ENCODE data around the gene ZFAND4. TPM values are rescaled to one million over a fixed set of nuclear protein-coding genes. Genes with fewer than 3 reads are reported as not detected.
"Not testable (repeated sequence)": the region's sequence is repeated elsewhere in the genome, so short reads cannot be mapped to it uniquely, and the experiment has no call there.

ZFAND4 gene
- total RNA-seq, 6 experiments from 2014 or later = 6.3 to 15.2 (median 9.3) TPM

DNA sequence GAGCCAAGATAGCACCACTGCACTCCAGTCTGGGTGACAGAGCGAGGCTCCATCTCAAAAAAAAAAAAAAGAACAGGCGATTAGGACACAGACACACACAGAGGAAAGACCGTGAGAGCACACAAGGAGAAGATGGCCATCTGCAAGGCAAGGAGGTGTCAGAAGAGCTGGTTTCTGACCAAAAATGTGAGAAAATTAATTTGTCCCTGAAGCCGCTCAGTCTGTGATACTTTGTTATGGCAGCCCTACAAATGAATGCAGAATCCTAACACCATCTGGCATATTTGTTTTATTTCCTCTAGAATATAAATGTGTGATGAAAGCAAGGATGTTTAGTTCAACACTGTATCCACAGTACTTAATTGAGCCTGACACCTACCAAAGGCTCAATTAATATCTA, 69.7 kb downstream of the ZFAND4 start:
- intact Hi-C loops (cut with DNase I) = no loop called here

DNA sequence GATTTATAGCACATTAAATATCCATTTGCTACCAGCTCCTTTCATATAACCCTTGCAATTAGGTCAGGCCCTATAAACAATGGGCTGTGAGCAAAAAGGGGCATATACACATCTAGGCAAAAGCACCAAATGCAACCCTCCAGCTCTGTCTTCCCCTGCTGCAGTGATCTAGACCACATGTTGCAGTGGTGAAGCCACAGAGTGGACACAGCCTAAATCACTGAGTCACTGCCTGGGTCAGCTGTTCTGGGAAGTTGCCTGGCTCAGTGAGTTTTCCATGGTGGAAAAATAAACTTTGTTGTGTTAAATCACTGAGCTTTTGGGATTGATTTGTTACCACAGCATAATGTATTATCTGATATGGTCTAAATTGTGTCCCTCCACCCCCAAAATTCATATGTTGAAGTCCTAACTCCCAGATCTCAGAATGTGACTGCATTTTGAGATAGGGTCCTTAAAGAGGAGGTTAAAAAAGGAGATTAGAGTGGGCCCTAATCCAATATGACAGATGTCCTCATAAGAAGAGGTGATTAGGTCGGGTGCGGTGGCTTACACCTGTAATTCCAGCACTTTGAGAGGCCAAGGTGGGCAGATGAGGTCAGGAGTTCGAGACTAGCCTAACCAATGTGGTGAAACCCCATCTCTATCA, 70.4 kb downstream of the ZFAND4 start:
- TF ChIP-seq POLR2A (IDR thresholded peaks at IDR 0.05) = no peak
- TF ChIP-seq, protein P1, sequence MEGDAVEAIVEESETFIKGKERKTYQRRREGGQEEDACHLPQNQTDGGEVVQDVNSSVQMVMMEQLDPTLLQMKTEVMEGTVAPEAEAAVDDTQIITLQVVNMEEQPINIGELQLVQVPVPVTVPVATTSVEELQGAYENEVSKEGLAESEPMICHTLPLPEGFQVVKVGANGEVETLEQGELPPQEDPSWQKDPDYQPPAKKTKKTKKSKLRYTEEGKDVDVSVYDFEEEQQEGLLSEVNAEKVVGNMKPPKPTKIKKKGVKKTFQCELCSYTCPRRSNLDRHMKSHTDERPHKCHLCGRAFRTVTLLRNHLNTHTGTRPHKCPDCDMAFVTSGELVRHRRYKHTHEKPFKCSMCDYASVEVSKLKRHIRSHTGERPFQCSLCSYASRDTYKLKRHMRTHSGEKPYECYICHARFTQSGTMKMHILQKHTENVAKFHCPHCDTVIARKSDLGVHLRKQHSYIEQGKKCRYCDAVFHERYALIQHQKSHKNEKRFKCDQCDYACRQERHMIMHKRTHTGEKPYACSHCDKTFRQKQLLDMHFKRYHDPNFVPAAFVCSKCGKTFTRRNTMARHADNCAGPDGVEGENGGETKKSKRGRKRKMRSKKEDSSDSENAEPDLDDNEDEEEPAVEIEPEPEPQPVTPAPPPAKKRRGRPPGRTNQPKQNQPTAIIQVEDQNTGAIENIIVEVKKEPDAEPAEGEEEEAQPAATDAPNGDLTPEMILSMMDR (IDR thresholded peaks at IDR 0.05) = no peak
- no peaks in the 10 kb centered on the region for H3K27me3 ChIP-seq
- H3K27ac ChIP-seq = no peak overlapping the region
- DNase-seq (no peak), ATAC-seq (peak in 2 of 4 donors; percentile 43 to 74)
- intact Hi-C loops (cut with DNase I) = no loop called here
- no peaks in the 10 kb centered on the region for H3K36me3 ChIP-seq
- no peak overlapping the region for H3K4me3 ChIP-seq
- WGBS (ENCODE audit: insufficient coverage, low coverage, low lambda C conversion rate, missing lambda C conversion rate) = 80% methylated on average over 3 of the region's 3 CpGs
- H3K9me3 ChIP-seq = no peaks in the 10 kb centered on the region
- peaks cover 0 to 19% (median 3%) of the 10 kb centered on the region in 4 donors for H3K4me1 ChIP-seq

More for the DNA sequence above, 69.7 kb downstream of the ZFAND4 start:
- no peaks in the 10 kb centered on the region for H3K9me3 ChIP-seq
- H3K36me3 ChIP-seq = no peaks in the 10 kb centered on the region
- ATAC-seq (no peak), DNase-seq (no peak)
- H3K27ac ChIP-seq = no peak overlapping the region
- peaks cover 0 to 19% (median 3%) of the 10 kb centered on the region in 4 donors for H3K4me1 ChIP-seq
- no peak overlapping the region for H3K4me3 ChIP-seq
- WGBS (ENCODE audit: insufficient coverage, low coverage, low lambda C conversion rate, missing lambda C conversion rate) = 100% methylated on average over 1 of the region's 4 CpGs
- no peaks in the 10 kb centered on the region for H3K27me3 ChIP-seq
- TF ChIP-seq POLR2A (IDR thresholded peaks at IDR 0.05) = no peak
- TF ChIP-seq, protein P1 (IDR thresholded peaks at IDR 0.05) = no peak

DNA sequence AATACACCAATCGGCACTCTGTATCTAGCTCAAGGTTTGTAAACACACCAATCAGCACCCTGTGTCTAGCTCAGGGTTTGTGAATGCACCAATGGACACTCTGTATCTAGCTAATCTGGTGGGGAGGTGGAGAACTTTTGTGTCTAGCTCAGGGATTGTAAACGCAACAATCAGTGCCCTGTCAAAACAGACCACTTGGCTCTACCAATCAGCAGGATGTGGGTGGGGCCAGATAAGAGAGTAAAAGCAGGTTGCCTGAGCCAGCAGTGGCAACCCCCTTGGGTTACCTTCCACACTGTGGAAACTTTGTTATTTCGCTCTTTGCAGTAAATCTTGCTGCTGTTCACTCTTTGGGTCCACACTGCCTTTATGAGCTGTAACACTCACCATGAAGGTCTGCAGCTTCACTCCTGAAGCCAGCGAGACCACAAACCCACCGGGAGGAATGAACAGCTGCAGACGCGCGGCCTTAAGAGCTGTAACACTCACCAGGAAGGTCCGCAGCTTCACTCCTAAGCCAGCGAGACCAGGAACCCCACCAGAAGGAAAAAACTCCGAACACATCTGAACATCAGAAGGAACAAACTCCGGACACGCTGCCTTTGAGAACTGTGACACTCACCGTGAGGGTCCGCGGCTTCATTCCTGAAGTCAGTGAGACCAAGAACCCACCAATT, 71.2 kb downstream of the ZFAND4 start:
- H3K27ac ChIP-seq; H3K4me3 ChIP-seq; ATAC-seq; H3K27me3 ChIP-seq; intact Hi-C loops (cut with DNase I); DNase-seq; H3K9me3 ChIP-seq; H3K36me3 ChIP-seq: not testable (repeated sequence)
- H3K4me1 ChIP-seq = peaks cover 0 to 19% (median 3%) of the 10 kb centered on the region in 4 donors
- WGBS (ENCODE audit: insufficient coverage, low coverage, low lambda C conversion rate, missing lambda C conversion rate) = 93% methylated on average over 5 of the region's 16 CpGs

DNA sequence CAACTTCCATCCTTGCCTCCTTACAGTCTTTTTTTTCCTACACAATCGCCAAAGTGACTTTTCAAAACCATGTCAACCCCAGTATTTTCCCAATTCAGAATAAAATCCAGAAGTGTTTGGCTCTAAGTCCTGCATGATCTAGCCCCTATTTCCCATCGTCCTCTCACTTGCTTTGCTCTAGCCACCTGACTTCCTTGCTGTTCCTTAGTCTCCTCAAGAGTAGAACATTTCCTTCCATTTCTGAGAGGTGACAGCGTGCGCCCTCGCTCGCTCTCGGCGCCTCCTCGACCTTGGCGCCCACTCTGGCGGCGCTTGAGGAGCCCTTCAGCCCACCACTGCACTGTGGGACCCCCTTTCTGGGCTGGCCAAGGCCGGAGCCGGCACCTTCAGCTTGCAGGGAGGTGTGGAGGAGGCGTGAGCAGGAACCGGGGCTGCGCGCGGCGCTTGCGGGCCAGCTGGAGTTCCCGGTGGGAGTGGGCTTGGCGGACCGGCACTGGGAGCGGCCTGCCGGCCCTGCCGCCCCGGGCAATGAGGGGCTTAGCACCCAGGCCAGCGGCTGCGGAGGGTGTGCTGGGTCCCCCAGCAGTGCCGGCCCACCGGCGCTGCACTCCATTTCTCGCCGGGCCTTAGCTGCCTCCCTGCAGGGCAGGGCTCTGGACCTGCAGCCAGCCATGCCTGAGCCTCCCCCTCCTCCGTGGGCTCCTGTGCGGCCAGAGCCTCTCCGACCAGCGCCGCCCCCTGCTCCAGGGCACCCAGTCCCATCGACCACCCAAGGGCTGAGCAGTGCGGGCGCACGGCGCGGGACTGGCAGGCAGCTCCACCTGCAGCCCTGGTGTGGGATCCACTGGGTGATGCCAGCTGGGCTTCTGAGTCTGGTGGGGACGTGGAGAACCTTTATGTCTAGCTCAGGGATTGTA, 72.0 kb downstream of the ZFAND4 start:
- WGBS (ENCODE audit: insufficient coverage, low coverage, low lambda C conversion rate, missing lambda C conversion rate) = 52% methylated on average over 14 of the region's 47 CpGs
- Histone ChIP-seq H3K4me1 (peaks cover 0 to 19% (median 3%) of the 10 kb centered on the region in 4 donors), H3K4me3 (peak overlapping the region in 1 of 3 donors; percentile 50)
- H3K27ac ChIP-seq; intact Hi-C loops (cut with DNase I); H3K9me3 ChIP-seq; H3K27me3 ChIP-seq; H3K36me3 ChIP-seq: not testable (repeated sequence)
- DNase-seq (peak in 1 of 3 donors; percentile 61), ATAC-seq (peak in 1 of 4 donors; percentile 24)

DNA sequence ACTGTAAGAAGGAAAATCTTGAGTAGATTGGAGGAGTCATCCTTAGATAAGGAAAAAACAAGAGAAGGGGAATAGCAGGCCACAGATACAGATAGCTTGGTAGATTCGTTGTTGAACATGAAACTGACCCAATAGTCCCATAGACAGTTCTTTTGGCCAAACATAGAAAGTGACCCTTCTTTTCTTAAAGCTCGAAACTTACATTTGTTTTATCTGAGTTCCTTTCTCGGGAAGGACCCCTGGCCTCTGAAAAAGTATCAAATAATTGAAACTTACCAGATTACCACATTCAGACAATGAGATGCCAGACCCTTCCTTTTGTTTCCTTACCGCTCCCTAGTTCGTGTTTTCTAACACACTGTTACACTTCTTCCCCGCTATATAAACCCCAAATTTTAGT, 72.9 kb downstream of the ZFAND4 start:
- no peaks in the 10 kb centered on the region for H3K36me3 ChIP-seq
- 88% methylated on average over 6 of the region's 6 CpGs for WGBS (ENCODE audit: insufficient coverage, low coverage, low lambda C conversion rate, missing lambda C conversion rate)
- H3K27ac ChIP-seq = peak overlapping the region in 1 of 3 donors; percentile 31
- no peak for ATAC-seq
- TF ChIP-seq POLR2A (IDR thresholded peaks at IDR 0.05) = no peak
- TF ChIP-seq, protein P1 (IDR thresholded peaks at IDR 0.05) = no peak
- no peak overlapping the region for H3K4me3 ChIP-seq
- no peaks in the 10 kb centered on the region for H3K27me3 ChIP-seq
- H3K9me3 ChIP-seq = no peaks in the 10 kb centered on the region
- intact Hi-C loops (cut with DNase I) = loop anchor here in 1 of 2 donors (10.0 kb wide), 1 partner anchor 135 kb away; no protein-coding TSS in a partner anchor
- peaks cover 0 to 19% (median 5%) of the 10 kb centered on the region in 4 donors for H3K4me1 ChIP-seq
- no peak for DNase-seq

All from right lobe of liver (tissue), 6 donors.